ENCODE measurements around the gene EEPD1.

- no peak for TF ChIP-seq POLR2AphosphoS5 (IDR thresholded peaks at IDR 0.05; ENCODE audit: borderline replicate concordance, low read depth, low read length)
- TF ChIP-seq EZH2 (IDR thresholded peaks at IDR 0.05), result no peak
Measured at GRCh38 chr7:36300696-36301350, 147.8 kb downstream of the EEPD1 start.

All from SK-N-MC (cell line).